Measurements from ENCODE around the gene ARMC10.
"Not testable (repeated sequence)": the region's sequence is repeated elsewhere in the genome, so short reads cannot be mapped to it uniquely, and the experiment has no call there.

- TF ChIP-seq, protein P1, sequence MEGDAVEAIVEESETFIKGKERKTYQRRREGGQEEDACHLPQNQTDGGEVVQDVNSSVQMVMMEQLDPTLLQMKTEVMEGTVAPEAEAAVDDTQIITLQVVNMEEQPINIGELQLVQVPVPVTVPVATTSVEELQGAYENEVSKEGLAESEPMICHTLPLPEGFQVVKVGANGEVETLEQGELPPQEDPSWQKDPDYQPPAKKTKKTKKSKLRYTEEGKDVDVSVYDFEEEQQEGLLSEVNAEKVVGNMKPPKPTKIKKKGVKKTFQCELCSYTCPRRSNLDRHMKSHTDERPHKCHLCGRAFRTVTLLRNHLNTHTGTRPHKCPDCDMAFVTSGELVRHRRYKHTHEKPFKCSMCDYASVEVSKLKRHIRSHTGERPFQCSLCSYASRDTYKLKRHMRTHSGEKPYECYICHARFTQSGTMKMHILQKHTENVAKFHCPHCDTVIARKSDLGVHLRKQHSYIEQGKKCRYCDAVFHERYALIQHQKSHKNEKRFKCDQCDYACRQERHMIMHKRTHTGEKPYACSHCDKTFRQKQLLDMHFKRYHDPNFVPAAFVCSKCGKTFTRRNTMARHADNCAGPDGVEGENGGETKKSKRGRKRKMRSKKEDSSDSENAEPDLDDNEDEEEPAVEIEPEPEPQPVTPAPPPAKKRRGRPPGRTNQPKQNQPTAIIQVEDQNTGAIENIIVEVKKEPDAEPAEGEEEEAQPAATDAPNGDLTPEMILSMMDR (IDR thresholded peaks at IDR 0.05; ENCODE audit: low read depth, low read length, missing input control): not testable (repeated sequence)
- not testable (repeated sequence) for TF ChIP-seq REST (IDR thresholded peaks at IDR 0.05); SP1 (IDR thresholded peaks at IDR 0.05); GABPA (IDR thresholded peaks at IDR 0.05 in 1 of 2, conservative IDR thresholded peaks at IDR 0.05 in 1 of 2); ATF3 (IDR thresholded peaks at IDR 0.05); FOXA1 (IDR thresholded peaks at IDR 0.05)
- TF ChIP-seq, protein P2, sequence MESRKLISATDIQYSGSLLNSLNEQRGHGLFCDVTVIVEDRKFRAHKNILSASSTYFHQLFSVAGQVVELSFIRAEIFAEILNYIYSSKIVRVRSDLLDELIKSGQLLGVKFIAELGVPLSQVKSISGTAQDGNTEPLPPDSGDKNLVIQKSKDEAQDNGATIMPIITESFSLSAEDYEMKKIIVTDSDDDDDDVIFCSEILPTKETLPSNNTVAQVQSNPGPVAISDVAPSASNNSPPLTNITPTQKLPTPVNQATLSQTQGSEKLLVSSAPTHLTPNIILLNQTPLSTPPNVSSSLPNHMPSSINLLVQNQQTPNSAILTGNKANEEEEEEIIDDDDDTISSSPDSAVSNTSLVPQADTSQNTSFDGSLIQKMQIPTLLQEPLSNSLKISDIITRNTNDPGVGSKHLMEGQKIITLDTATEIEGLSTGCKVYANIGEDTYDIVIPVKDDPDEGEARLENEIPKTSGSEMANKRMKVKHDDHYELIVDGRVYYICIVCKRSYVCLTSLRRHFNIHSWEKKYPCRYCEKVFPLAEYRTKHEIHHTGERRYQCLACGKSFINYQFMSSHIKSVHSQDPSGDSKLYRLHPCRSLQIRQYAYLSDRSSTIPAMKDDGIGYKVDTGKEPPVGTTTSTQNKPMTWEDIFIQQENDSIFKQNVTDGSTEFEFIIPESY (IDR thresholded peaks at IDR 0.05): not testable (repeated sequence)
These were observed 31.7 kb downstream of the ARMC10 start for GRCh38 chr7:103106703-103107070.

All from liver (tissue), 3 donors.